Islet of Langerhans (tissue), 1 donor: Measurements from ENCODE around the gene OR6N2.

Experiments used
- FAIRE-seq: peaks from one replicate; lab custom pipeline; 2011; peaks lifted over from hg19 to GRCh38; lab: Jason Lieb, UNC

The OR6N2 gene

DNA sequence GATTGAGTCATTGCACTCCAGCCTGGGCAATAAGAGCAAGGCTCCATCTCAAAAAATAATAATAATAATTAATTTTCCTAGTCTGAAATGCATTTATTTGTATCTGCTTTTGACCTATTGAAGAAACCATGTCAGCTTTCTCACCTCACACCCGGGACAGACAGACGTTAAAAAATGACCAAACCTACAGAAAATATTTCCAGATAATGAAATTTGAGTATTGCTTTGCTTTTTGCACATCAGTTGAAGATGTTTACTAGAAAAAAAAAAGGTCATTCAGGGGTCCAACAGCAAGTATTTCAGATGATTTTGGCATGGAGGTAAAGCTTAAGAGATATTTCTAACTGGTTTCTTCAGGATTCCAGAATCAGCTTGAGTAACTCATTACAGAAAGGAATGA lies 26.6 kb downstream of the OR6N2 start, which contains the start of gene OR6K6:
OR6K6 (plus strand) TSS at position 301 of the 400 bp plus-strand sequence. CDS start 168 bp downstream, outside the sequence.
- no peak for FAIRE-seq

DNA sequence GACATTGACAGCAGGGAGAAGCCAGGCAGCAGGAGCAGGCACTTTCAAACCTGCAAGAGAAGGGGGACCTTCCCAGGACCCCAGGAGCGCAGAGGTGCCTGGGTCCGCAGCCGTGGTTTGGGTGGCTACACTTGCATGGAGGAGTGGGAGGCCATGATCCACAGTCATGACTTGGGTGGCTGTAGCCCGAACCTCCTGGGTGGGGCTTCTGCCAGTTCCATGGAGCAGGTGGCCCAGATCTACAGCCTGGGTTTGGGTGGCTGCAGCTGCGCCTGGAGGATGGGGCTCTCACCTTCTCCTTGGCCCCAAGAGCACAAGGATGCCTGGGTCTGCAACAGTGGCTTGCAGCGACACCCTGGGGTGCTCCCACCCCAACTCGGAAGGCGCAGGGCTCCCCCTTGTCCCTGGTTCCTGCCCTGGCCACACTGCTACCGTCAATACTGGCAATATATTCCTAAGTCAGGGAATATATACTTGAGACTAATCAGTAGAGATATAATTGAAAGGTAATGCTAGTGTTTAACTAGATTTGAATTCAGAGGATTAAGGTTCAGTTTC lies 28.8 kb downstream of the OR6N2 start:
- no peak for FAIRE-seq

DNA sequence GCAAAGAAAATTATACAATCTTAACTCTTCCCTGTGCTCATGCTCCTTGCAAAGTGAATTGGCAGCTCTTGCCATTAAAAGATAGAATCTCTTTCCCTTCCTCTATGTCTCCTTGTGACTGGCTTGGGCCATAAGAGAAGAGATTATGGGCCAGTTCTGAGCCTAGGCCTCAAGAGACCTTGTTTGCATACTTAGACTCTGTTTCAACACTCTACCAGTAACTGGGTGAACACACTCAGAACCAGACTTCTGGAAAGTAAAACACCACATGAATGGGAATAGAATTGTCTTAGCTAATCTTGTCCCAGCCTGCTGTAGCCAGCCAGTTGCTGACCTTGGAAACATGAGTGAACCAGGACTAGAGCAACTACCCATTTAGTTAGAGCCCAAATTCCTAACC lies 45.2 kb downstream of the OR6N2 start:
- FAIRE-seq: no peak

DNA sequence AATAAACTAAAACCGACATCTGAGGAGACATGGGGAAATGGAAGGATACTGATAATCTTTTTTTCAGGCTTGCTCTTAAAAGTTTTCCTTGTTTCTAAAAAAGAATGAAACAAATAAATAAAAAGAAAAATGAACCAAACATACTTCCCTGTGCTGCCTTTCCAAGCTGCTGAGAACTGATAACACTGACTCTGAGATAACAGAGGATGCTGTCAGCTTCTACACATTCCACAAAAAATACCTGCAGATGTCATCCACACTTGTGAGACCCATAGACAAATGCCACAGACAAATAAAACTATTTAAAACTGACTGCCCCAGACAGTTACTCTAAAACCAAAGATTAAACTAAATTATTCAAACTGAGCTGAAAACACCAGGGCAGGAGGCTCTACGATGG lies 48.5 kb downstream of the OR6N2 start:
- FAIRE-seq: no peak

DNA sequence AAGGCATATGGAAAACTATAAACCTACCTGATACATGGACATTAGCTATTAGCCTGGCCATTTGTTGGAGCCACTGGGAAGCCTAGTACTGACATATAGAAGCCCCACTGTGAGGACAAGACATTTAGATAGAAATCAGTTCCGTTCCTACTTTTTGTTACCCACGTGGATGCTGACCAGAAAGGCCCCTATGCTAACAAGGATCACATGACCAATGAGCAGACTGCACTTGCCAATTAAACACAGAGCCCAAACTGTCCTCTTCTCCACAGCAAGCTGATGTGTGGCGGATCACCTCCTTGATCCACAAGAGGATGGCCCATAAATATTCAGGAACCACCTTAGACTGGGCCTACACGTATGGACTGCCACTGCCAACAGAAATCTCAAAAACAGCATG lies 49.3 kb downstream of the OR6N2 start:
- FAIRE-seq: no peak

DNA sequence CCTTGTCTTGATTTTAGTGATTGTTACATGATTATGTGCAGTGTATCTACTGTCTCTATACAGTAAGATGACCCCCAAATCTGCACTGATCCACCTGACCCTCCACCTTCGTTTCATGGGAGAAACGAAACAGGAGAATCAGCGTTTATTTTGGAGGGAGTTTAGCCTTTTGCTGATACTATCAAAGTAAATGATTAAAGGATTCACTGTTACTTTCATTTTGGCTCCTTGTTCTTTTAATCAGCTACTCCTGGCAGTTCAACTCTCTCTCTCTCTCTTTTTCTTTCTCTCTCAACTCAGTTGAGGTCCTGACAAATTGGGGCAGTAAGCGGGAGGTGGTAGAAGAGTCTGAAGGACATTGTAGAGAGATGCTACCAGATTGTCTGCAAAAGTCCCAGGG lies 50.6 kb downstream of the OR6N2 start:
- FAIRE-seq: no peak

DNA sequence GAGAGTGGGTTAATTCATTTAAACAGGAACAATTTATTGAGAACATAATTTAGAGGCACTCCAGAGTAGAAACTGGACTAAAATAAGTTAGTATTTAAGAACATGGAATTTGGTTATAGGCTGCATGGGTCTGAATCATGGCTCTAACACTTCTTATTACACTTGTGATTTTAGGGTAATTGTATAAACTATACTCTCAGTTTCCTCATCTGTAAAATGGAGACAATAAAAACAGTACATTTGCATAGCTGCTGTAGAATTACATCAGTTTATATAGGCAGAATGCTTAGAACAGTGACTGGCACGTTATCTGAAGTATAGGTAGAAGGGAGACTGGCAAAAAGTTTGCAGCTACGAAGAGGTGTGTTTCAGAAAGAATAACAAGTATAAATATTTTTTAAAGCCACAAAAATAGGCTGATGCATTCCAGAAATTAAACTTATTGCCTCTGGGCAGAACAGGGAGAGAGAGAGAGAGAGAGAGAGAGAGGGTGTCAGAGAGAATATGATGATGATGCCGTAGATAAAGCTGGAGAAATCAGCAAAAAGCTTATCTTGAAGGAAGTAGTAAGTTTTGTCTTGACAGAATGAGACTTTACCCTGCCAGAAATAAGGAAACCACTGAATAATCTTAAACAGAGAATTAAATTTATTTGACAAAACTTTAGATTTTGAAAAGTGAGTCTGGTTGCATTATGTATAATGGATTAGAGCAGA lies 52.3 kb downstream of the OR6N2 start:
- no peak for FAIRE-seq

DNA sequence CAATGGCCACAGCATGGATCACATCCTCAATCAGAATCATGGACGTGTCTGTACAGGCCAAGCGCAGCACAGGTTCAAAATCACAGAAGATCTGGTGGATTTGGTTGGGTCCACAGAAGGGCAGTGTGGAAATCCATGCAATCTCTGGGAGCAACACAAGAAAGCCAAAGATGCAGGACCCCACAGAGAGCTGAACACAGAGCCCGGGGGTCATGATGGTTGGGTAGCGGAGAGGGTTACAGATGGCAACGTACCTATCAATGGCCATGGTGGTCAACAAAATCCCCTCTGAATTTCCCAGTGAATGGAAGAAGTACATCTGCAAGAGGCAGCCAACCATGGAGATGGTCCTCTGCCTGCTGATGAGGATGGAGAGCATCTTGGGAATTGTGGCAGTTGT lies 56.6 kb downstream of the OR6N2 start:
- FAIRE-seq: no peak
